Measurements from ENCODE around the gene CENPS.
"Not testable (repeated sequence)": the region's sequence is repeated elsewhere in the genome, so short reads cannot be mapped to it uniquely, and the experiment has no call there.

Gene CENPS

GRCh38 chr1:10456661-10457060, 26.4 kb downstream of the CENPS start:
- no peak for DNase-seq

- DNase-seq: not testable (repeated sequence)
These were observed 27.2 kb downstream of the CENPS start for GRCh38 chr1:10457462-10457861.

DNA sequence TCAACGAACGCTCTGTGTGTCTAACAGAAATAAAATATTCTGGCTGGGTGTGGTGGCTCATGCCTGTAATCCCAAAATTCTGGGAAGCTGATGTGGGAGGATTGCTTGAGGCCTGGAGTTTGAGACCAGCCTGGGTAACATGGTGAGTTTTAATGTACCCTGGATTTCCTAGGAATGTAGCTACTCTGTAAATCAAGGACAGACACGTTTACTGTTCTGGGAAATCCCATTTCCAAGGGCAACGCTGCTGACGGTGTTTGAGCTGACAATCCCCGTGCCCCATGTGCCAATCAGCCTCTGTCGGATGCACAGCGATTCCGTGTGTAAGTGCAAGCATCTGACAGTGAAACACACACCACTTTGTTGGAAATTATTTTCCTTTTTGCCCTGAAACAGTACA, 27.6 kb downstream of the CENPS start:
- no peak for DNase-seq

DNA sequence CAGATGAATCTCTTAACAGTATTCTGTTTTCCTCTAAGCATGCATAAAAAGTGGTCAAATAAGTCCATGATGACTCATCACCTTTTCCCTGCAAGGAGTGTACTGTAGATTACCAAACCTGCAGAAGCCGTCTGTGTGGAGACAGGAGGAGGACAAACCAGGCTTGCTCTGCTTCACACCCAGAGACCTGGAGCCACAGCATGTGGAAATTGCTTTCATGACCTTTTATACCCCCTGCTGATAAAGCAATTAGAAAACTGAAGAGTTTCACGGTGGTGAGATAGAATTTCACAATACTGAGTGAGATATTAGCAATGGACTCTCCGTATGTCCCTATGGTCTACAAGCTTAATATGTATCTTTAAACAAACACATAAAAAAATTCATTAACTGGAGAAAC, 29.0 kb downstream of the CENPS start:
- DNase-seq: no peak

DNA sequence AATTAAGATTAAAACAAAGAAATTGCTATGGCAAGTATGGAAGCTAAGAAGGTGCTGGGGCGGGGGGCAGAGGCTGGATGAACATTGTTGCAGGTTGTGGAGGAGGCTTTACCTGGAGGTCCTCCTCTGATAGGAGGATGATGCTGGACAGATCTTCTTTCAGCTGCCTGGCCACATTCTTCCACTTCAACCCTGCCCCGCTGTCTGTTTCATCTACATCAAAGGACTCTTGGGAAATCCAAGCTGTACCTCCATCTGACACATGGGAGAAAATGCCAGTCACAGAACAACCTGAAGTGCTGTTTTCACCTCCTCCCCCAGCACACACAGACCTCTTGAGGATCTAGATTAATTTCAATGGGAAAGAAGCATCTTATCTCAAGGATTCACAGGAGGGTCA, 36.8 kb downstream of the CENPS start:
- no peak for DNase-seq

DNA sequence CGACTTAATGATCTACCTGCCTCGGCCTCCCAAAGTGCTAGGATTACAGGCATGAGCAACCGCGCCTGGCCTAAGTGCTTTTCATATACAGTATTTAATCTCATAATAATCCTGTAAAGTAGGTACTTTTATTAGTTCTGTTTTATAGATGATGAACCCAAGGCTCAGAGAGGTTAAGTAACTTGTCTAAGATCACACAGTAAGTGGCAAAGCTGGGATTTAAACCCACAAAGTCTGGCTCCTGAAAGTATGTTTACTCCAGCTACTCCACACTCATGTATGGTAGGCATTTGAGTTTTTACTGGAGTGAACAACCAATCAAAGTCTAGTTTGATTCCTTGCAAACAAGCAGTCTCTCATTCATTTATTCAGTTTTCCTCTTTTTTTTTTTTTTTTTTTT, 39.8 kb downstream of the CENPS start:
- no peak for DNase-seq

DNA sequence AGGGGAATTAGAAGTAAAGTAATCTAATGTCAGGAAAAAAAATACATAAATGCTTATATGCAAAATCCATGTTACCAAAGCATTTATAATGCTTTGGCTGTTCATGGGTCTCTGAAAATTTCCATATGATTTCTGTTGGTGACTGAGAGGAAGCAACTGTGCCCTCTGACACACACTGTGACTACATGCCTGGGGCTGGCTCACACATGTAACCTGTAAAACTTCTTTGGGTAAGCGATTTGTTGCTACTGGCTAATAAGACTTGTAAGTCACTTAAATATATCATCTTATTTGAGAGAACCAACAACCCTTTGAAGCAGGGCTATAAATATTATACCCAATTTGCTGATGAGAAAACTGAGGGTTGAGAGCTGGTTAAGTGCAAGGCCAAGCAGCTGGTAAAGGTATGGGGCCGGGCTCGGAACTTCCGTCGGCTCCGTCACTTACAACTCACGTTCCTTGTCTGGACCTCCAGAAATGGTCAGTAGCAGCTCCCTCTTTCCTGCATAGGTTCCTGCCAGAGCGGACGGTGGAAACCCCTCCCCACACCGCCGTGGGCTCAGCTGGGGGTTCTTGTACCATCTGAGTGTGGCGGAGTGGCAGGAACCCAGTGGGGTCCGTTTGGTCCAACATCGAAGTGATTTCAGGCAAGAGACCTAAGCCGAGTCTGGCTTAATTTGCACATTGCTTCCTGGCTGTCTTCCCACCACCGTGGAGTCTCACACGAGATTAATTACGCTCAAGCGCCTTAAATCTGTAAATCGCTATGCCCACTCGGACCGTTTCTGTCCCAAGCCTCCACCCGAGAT, 41.4 kb downstream of the CENPS start:
- DNase-seq: no peak

DNA sequence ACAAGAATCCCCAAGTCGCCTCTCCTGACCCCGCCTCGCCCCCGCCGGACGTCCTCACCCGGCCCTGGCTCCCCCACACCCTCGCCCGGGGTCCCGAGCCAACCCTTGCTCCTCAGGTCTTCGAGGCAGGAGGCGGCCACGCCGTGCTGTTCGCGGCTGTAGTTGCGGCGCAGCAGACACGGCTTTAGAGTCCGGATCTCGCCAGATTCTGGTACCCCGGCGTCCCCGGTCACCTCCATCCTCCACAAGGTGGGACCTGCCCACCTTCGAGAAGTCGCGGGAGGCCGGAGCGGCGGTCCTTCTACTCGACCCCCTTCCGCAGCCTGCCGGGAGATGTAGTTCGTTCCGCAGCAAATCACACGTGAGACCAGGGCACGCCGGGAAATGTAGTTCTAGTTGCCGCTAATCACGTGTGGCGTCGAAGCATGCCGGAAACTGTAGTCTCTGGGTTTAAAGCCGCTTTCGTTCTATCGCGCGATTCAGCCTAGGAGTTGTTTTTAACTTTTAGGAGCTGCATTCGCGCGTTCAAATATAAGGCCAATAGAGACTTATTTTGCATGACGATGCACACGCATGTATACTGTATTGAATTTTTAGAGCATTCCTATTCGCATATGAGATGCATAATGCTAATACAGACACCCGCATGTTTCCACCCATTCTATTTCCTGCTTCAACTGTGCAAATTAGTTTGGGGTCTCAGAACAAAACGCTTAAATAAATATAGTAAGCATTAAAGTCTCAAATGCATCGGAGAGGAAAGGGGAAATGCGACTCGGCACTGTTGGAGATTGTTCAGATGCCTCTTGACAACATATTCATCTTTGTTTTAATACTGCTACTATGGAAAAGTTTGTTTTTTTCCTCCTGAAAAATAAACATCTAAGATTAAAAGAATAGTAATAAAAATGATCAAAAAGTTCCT, 42.2 kb downstream of the CENPS start, which contains the start of gene DFFA:
DFFA (minus strand) TSS at position 310 of the 925 bp plus-strand sequence; CDS start at position 239, 71 bp downstream.
- DNase-seq: peak; percentile 70 to 79 (median 74)

DNA sequence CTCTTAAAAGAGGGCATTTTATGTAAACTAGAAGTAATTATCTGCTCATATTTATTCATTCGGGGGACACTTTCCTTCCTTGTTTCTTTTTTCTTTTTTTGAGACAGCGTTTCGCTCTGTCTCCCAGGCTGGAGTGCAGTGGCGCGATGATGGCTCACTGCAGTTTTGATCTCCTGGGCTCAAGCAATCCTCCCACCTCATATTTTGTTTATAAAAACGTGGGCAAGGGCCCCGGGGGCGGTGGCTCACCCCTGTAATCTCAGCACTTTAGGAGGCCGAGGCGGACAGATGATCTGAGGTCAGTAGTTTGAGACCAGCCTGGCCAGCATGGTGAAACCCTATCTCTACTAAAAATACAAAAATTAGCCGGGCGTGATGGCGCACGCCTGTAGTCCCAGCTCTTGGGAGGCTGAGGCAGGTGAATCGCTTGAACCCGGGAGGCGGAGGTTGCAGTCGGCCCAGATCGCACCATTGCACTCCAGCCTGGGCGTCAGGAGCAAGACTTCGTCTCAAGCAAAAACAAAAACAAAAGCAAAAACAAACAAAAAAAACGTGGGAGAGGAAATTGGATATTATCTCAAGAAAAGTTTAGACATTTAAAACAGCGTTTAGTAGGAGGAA, 43.0 kb downstream of the CENPS start:
- no peak for DNase-seq

- DNase-seq: not testable (repeated sequence)
These were observed 44.0 kb downstream of the CENPS start for GRCh38 chr1:10474309-10474612.

DNA sequence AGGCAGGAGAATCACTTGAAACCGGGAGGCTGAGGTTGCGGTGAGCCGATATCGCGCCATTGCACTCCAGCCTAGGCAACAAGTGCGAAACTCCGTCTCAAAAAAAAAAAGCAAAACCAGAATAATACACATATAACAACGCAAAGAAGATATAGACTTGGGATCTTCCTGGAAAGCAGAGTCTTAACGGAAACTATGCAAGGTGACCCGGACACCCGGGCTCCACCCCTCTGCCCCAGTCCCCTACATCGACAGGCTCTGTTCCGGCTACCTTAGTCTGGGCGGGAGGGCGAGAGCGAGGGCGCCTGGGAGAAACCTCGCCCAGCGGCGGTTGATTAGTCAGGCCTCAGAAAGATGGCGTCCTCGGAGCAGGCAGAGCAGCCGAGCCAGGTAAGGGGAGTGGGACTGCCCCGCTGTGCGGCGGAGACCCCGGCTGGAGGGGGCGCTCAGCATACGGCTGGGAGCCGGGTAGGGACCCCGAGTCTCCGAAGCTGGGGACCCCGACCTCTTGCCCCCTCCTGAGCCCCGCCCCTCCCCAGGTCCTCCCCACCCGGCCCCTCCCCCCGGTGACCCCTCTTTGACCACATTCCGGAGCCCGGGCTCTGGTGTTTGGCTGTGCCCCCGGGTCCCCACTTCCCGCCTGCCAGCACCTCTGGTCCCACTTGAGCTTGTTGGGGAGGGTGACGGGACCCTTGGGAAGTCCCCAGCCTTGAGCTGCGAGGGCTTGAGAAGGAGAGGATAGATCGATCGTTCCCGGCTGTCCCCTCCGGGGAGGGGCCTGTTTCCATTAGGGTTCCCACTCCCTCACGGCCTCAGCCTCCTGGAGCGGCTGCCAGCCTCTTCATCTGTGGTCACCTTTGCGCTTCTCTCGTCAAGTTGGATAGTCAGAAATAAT, 44.6 kb downstream of the CENPS start, which contains the start of gene PEX14:
PEX14 (plus strand) TSS at position 338 of the 895 bp plus-strand sequence; CDS start at position 355, 17 bp downstream.
- peak; percentile 55 to 74 (median 66) for DNase-seq

DNA sequence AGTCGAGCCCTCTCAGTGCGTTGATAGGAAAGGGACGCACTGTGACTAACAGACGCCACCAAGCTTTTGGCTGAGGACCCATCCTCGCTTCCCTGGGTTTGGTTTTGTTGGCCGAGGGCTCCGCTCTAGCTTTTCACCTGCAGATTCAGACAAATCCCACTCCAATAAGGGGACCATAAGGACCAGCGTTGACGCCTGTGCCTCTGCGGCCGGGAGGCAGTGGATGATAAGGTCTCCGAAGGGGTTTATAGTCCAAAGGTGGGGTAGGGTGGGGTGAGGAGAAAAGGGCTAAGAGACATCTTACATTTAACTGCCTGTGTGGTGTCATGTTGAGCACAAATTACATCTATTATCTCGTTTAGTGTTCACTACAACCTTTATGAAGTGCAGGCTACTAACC, 45.3 kb downstream of the CENPS start:
- DNase-seq: no peak

DNA sequence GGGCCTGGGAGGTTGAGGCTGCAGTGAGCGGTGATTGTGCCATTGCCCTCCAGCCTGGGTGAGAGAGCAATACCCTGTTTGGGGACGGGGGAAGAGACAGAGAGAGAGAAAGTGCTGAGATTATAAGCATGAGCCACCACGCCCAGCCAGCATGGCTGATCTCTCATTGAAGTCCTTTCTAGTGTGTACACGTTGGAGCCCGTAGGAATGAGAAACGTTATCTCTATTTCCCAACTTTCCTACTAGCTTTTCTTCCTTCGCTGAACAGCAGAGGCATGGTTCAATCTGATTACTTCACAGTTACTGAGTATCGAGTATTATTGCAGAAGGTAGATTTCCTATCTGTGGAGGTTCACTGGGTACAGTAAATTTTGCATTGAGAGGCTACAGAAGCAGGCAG, 49.1 kb downstream of the CENPS start:
- DNase-seq: no peak

- DNase-seq: no peak
These were observed 50.4 kb downstream of the CENPS start for GRCh38 chr1:10480614-10481013.

DNA sequence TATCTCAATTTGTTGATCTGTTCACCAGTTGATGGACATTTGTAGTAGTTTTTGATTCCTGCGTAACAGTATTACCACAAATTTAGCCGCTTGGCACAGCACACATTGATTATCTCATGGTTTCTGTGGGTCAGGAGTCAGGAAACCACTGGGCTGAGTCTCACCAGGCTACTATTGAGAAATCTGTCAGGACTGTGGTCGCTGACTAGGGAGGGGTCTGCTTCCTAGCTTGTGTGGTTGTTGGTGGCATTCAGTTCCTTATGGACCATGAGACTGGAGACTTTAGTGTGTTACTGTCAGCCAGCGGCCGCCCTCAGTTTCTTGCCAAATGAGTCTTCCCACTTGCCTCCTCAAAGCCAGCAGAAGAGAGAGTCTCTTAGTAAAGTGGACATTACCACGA, 54.3 kb downstream of the CENPS start:
- no peak for DNase-seq

DNA sequence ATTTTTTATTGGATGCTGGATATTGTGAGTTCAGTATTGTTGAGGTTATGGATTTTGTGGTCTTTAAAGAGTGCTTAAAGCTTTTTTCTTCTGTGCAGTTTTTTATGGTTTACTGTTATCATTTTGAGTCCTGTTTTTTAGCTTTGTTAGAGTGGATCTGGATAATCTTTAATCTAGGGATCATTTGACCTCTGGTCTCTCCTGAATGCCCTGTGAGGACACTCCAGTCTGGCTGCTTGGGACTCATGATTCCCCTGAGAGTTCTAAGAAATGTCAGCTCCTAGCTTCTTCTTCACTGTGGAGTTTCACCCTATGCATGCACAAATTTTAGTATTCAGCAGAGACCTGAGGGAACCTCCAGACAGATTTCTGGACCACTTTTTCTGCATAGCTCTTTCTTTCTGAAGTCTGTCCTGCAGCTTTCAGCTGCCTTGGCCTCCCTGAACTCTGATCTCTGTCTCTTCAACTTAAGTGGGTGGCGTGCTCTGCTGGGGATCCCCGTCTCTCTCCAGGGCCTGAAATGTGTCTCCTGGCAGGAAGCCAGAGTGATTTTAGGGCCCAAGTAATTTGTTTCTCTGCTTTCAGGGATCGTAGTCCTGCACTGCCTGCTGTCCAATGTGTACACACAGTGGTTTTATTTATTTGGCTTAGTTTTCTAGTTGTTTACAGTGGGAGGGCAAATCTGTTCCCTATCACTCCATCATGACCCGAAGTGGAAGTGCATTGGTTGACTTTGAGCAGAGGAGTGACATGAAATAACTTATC, 59.2 kb downstream of the CENPS start:
- no peak for DNase-seq

- DNase-seq: no peak
These were observed 60.2 kb downstream of the CENPS start for GRCh38 chr1:10490286-10490970.

Measured in activated naive CD4-positive, alpha-beta T cell (primary cell).